Glutamatergic neuron (in vitro differentiated cells): Measurements from ENCODE around the gene SEPTIN5. TPM values are rescaled to one million over a fixed set of nuclear protein-coding genes. Genes with fewer than 3 reads are reported as not detected.
A peak's percentile ranks its signal among the peaks of the same experiment; 100 is the strongest.

Experiments used
- DNase-seq: peaks from one replicate; pipeline ENCODE4 v3.0.0; 2022
- H3K27ac Mint-ChIP-seq: one replicate; pipeline ENCODE4 v1.8.0; 2020; ENCODE audit warnings: mild to moderate bottlenecking, mixed read lengths, inconsistent platforms; ENCODE audit not compliant: unreplicated experiment
- H3K27me3 Mint-ChIP-seq: one replicate; pipeline ENCODE4 v1.8.0; 2020; ENCODE audit warnings: mild to moderate bottlenecking, moderate library complexity, mixed read lengths, inconsistent platforms; ENCODE audit not compliant: unreplicated experiment
- H3K36me3 Mint-ChIP-seq: one replicate; pipeline ENCODE4 v1.8.0; 2020; ENCODE audit warnings: mild to moderate bottlenecking, mixed read lengths, inconsistent platforms; ENCODE audit not compliant: unreplicated experiment
- H3K4me1 Mint-ChIP-seq: one replicate; pipeline ENCODE4 v1.8.0; 2020; ENCODE audit warnings: mild to moderate bottlenecking, low read depth, mixed read lengths, inconsistent platforms; ENCODE audit not compliant: unreplicated experiment
- H3K4me3 Mint-ChIP-seq: one replicate; pipeline ENCODE4 v1.8.0; 2020; ENCODE audit warnings: mild to moderate bottlenecking, mixed read lengths, inconsistent platforms; ENCODE audit not compliant: unreplicated experiment
- H3K9me3 Mint-ChIP-seq: one replicate; pipeline ENCODE4 v1.8.0; 2020; ENCODE audit warnings: mild to moderate bottlenecking, moderate library complexity, mixed read lengths, inconsistent platforms; ENCODE audit not compliant: unreplicated experiment
- total RNA-seq: library from RNA; stranded (reverse); fragmentation: NEBNext Ultra II Directional; extraction: Animal tissue kit (Norgen Biotek cat#: 25700); gene quantifications from one replicate; pipeline ENCODE4 v1.2.1, GENCODE V29; 2021; ENCODE audit not compliant: unreplicated experiment
- TF ChIP-seq, protein P1 (sequence below): fragments of 200-600 bp; sonication (generic); IDR thresholded peaks from one replicate; pipeline ENCODE4 v1.5.0; 2021; ENCODE audit not compliant: partially characterized antibody, unreplicated experiment

Gene SEPTIN5
- total RNA-seq, 1 donor from 2014 or later, result 96.0 TPM

DNA sequence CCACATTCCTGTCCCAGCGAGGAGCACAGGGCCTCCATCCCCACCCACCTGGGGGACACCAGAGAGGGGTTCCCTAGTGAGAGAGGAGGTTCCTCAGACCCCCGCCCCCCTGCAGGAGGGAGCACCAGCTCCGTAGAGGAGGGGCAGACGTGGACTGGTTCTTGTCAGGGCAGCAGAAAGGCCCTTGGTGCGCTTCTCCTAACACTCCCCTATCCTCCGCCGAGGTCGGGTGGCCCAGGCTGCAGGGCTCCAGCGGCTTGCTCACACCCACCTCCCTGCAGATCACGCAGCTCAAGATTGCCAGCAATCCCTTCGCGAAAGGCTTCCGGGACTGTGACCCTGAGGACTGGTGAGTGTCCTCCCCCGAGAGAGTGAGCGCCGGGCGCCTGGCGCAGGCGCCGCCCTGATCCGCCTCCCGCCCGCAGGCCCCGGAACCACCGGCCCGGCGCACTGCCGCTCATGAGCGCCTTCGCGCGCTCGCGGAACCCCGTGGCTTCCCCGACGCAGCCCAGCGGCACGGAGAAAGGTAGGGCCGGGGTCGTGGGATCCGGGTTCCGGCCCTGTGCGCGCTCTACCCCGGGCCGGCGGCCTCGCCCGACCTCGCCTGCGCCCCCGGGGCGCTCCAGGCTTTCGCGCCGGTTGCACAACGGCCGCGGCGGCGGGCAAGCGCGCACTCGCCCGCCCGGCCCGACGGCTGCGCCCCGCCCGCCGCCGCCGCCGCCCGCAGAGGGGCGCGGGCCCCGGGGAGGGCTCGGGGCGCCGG, 51.4 kb downstream of the SEPTIN5 start:
- no peak overlapping the region for H3K4me3 Mint-ChIP-seq
- H3K27ac Mint-ChIP-seq, result no peak overlapping the region
- H3K4me1 Mint-ChIP-seq, result peaks cover 3% of the 10 kb centered on the region
- TF ChIP-seq, protein P1, sequence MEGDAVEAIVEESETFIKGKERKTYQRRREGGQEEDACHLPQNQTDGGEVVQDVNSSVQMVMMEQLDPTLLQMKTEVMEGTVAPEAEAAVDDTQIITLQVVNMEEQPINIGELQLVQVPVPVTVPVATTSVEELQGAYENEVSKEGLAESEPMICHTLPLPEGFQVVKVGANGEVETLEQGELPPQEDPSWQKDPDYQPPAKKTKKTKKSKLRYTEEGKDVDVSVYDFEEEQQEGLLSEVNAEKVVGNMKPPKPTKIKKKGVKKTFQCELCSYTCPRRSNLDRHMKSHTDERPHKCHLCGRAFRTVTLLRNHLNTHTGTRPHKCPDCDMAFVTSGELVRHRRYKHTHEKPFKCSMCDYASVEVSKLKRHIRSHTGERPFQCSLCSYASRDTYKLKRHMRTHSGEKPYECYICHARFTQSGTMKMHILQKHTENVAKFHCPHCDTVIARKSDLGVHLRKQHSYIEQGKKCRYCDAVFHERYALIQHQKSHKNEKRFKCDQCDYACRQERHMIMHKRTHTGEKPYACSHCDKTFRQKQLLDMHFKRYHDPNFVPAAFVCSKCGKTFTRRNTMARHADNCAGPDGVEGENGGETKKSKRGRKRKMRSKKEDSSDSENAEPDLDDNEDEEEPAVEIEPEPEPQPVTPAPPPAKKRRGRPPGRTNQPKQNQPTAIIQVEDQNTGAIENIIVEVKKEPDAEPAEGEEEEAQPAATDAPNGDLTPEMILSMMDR, result no peak
- peaks cover 16% of the 10 kb centered on the region for H3K27me3 Mint-ChIP-seq
- no peak for DNase-seq
- H3K9me3 Mint-ChIP-seq, result peaks cover 4% of the 10 kb centered on the region
- H3K36me3 Mint-ChIP-seq, result no peaks in the 10 kb centered on the region

DNA sequence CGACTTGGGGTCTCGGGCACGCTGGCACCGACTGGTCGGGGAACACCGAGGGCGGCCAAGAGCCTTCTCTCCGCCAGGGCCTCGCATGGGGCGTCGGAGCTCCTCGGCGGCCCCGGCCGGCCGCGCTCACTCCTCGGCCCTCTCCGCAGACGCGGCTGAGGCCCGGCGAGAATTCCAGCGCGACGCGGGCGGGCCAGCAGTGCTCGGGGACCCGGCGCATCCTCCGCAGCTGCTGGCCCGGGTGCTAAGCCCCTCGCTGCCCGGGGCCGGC, 51.9 kb downstream of the SEPTIN5 start:
- Mint-ChIP-seq H3K27ac (no peak overlapping the region), H3K27me3 (peaks cover 16% of the 10 kb centered on the region), H3K4me1 (peaks cover 3% of the 10 kb centered on the region), H3K4me3 (no peak overlapping the region), H3K36me3 (no peaks in the 10 kb centered on the region), H3K9me3 (peaks cover 4% of the 10 kb centered on the region)
- TF ChIP-seq, protein P1, result no peak
- DNase-seq, result no peak

DNA sequence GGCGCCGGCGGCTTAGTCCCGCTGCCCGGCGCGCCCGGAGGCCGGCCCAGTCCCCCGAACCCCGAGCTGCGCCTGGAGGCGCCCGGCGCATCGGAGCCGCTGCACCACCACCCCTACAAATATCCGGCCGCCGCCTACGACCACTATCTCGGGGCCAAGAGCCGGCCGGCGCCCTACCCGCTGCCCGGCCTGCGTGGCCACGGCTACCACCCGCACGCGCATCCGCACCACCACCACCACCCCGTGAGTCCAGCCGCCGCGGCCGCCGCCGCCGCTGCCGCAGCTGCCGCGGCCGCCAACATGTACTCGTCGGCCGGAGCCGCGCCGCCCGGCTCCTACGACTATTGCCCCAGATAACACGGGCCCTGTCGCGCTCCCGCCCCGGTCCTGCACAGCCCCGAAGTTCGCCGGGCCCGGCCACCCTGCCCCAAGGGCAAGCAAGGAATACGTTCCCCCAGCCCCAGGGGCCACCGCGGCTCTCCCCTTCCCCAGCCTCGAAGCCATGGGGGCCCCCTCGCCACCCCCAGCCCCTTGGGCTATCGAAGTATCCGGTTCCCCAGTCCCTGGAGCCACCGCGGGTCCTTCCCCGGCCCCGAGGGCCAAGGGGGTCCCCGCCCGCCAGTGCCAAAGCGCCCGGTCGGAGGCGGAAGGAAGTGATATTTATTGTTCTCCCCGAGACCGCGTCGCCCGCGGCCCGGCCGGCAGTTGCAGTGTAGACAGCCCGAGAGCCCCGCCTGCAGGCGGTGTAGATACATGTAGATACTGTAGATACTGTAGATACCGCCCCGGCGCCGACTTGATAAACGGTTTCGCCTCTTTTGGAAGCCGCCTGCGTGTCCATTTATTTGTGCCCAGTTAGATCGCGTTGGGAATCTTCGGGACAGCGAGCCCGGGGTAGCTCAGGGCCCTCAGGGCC, 52.5 kb downstream of the SEPTIN5 start:
- H3K4me3 Mint-ChIP-seq, result no peak overlapping the region
- TF ChIP-seq, protein P1, result no peak
- peak; percentile 33 for DNase-seq
- H3K27ac Mint-ChIP-seq, result no peak overlapping the region
- H3K9me3 Mint-ChIP-seq, result peaks cover 5% of the 10 kb centered on the region
- H3K36me3 Mint-ChIP-seq, result peaks cover 2% of the 10 kb centered on the region
- no peaks in the 10 kb centered on the region for H3K4me1 Mint-ChIP-seq
- peaks cover 13% of the 10 kb centered on the region for H3K27me3 Mint-ChIP-seq

DNA sequence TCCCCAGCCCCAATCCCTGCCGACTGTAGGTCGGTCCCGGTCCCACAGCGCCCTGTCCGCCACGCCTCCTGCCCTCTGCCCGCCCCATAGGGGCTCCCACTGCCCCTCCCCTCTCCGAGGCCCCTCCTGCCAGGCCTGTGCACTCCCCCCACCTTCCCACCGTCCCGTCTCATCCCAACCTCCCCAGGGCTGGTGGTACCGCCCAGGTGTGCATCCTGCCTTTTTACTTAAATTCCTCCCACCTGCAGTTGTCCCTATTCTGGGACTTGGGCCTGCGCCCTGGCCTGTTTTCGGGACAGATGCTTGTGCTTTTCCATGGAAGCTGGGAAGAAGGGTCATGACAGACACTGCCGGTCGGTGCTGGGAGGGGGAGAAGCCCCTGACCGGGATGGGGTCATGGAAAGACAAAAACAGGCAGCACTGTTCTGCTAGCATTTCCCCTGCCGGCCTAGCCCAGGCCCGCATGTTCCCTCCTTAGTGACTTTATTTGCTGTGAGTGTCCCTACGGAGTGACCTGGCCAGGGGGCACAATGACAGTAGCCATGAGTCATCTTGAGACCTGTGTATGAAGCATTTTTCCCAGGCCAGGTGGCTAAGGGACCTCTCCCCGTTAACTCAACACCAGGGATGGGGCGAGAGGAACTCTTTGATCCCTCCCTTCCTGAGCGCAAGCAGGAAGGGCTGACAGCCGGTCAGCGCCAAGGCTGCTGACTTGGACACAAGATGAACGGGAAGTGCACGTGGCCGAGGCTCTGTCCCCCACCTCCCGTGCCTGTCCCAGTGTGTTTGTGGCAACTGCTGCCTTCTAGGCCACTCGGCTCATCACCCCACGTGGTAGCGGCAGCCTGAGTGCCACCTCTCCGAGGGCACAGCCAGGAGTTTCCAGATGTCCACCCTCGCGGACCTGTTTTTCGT, 53.4 kb downstream of the SEPTIN5 start:
- Mint-ChIP-seq H3K4me1 (no peaks in the 10 kb centered on the region), H3K36me3 (peaks cover 5% of the 10 kb centered on the region), H3K27me3 (peaks cover 16% of the 10 kb centered on the region), H3K9me3 (peaks cover 5% of the 10 kb centered on the region), H3K27ac (no peak overlapping the region), H3K4me3 (no peak overlapping the region)
- peak; percentile 31 for DNase-seq
- TF ChIP-seq, protein P1, result no peak
